GM18951 (cell line): Measurements from ENCODE around the gene DLGAP1.

Experiments
- POLR2A ChIP-seq: IDR thresholded peaks from 4 replicates; pipeline ENCODE4 v1.6.1; 2011; ENCODE audit warnings: mild to moderate bottlenecking; ENCODE audit not compliant: insufficient read length, insufficient read depth; ENCODE audit errors: extremely low read depth
- in situ Hi-C: fragments of 300-500 bp; cut with MboI; formaldehyde crosslinking; loops from one replicate; pipeline ENCODE4 v1.12.0; 2022; ENCODE audit warnings: low sequenced_read_pairs, mixed read lengths, inconsistent platforms; ENCODE audit not compliant: unreplicated experiment

Gene DLGAP1

DNA sequence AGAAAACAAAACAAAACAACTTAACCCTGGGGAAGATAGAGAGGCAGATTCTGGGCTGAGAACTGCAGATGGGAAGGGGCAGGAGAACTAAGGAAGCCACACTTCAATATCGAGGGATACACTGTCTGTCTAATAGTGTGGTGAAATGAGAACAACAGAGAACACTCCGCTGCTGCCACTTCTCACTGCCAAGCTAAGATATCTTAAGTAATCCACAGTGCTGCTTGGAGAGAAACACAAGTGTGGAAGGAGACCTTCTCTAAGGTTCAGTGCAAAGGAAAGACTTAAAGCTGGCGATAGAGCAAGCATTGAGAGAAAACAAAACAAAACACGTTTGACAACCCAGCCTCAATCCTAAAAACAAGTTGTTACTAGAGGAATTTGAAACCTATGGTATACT lies 37.4 kb downstream of the DLGAP1 start:
- in situ Hi-C loops = no loop called here
- no peak for TF ChIP-seq POLR2A

DNA sequence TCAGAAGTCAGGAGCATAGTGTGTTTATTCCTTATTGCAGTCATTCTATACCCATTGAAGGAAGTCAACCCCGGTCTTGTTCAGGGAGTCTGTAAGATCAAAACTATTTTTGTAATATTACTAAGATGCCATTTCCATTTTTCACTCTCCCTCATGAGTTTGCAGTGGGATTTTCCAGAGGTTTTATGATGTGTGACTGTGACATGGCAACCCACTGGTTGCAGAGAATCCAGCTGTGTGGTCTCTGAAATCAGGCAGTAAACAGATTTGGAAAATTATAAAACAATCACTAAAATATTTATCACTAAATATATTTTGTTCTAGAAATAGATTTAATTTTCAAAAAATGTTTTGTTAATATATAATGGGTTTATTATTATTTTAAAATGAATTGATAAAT lies 38.1 kb downstream of the DLGAP1 start:
- no peak for TF ChIP-seq POLR2A
- in situ Hi-C loops = no loop called here

DNA sequence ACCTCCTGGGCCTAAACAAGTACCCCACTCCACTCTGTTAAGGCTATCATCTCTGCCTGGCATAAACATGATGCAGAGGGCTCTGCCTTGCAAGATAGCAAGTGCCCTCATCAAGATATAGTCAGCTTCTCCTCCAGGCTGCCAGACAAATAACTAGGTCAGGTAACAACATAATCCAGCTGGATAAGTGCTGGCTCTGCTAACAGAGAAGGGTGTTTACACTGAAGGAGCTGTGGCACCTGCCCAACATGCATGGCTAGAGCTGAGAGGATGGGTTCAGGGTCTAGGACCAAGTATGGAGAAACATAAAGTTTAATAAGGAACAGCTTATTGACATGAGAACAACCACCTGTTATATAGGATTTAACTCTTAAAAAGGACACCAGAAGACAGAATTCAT lies 42.8 kb downstream of the DLGAP1 start:
- no peak for TF ChIP-seq POLR2A
- in situ Hi-C loops = no loop called here

DNA sequence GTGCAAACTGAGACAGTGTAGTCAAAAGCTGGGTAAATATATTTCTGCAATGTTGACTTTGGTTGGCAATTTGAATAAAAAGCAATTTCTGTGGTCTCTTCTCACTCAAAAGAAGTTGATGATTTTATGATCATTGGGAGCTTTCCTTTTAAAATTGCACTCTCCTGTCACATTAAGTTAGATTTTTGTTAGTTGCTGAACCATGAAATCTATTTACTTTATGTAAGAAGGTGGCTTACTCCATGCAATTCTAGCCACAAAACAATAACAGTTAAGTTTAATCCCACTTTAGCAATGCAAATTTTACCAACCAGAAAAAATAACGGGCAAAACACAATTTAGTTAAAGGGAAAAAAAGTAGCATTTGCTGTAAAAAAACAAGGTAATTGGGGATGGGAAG lies 48.3 kb downstream of the DLGAP1 start:
- in situ Hi-C loops = no loop called here
- no peak for TF ChIP-seq POLR2A

DNA sequence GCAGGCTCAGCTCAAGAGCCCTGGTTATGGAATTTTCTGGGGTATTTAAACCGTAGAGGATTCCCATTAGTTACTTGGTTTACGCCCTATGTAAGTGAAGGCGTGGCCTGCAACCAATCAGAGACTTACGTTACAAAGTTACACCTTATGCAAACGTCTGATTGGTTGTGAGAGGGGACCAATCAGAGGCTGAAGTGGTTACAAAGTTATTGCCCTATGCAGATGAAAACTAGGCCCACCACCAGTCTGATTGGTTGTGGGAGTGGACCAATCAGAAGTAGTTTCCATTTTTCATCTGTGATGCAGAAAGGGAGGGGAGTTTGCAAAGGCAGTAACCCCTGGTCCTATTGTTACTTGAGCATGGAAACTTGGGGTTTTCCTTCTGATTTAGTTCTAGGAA lies 49.1 kb downstream of the DLGAP1 start:
- in situ Hi-C loops = no loop called here
- no peak for TF ChIP-seq POLR2A

DNA sequence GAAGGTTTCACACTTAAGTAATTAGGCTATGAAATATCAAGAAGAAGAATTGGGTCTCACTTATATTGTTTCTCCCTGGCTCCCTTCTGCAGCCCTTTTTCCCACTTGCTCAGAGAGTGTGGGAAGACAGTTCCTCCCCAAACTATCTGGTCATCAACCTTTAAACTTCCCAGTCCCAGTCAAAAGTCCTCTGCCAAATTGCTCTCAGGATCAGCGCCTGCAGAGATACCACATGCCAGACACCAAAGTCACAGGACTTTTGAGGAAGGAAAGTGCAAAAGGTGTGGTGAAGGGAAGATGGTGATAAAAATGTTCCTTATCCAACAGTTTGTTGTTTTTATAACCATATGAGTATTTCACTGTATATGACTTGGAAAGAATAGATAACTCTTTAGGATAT lies 51.3 kb downstream of the DLGAP1 start:
- in situ Hi-C loops = no loop called here
- no peak for TF ChIP-seq POLR2A

DNA sequence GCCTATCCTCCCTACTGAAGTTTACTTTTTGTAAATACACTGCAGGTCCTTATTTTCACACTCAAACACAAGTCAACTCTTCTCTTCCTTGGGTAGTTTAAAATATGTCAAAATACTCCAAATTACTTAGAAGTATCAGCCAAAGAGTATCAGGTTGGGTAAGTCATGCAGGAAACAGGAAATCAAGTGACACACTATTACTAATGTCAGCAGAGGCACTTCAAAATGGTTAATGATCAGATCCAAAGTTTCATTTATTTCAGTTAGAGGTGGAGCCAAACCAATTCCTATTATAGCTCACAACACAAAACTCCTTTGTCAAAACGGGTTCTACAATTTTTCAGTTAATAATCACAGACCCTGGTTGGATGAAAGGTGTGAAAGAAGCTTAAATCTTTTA lies 54.2 kb downstream of the DLGAP1 start:
- in situ Hi-C loops = no loop called here
- no peak for TF ChIP-seq POLR2A

DNA sequence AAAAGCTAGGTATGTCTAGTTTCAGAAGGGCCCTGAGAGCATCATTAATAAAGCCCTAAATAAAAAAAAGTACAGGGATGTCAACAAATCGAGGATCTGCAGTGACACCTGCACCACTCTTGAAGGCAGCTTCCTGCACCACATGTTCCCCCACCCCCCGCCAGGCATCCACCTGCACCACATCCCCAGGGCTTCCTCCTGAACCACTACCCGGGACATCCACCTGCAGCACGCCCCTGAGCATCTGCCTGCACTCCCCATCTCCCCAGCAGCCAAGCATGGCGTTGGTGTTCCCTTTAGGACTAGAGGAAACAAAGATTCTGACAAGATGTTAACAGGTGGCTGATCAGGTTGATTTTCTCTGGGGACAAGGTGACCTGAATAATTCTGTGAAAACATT lies 55.2 kb downstream of the DLGAP1 start:
- TF ChIP-seq POLR2A = no peak

DNA sequence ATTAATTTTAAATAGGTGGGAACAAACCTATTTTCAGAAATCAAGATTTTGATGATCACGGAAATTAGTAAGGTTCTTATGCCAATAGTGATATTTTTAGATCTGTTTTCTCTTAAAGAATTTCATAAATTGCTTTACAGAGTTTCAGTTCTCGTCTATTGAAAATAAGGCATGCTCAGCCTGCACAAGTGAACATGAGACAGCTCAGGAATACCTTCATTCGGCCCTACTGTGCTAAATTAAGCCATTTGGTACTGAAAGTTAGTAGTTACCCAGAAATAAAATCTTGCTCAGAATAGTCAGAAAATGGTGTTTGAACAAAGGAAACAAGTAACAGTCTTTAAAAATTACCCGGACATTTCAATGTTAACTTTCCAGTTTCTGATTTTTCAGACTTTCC lies 60.4 kb downstream of the DLGAP1 start:
- in situ Hi-C loops = no loop called here
- no peak for TF ChIP-seq POLR2A

More for the DNA sequence above, 55.2 kb downstream of the DLGAP1 start:
- in situ Hi-C loops = no loop called here

DNA sequence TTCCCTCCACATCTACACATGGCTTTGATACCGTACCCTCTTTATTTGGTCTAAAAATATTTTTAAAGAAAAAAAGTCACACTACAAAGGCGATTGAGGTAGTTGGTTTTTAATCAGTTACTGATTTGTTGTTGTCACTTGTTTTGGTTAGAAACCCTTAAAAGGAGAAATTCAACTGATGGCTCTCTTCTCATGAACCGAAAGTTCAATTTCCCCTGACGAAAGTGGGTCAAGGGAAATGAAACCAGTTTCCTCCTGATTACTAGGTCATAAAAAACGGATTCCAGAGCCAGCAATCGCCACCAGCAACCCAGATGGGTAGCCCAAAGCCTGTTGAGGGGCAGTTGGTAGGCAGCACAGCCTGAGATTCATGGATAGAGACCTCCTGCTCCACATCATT lies 63.2 kb downstream of the DLGAP1 start:
- no peak for TF ChIP-seq POLR2A
- in situ Hi-C loops = no loop called here

DNA sequence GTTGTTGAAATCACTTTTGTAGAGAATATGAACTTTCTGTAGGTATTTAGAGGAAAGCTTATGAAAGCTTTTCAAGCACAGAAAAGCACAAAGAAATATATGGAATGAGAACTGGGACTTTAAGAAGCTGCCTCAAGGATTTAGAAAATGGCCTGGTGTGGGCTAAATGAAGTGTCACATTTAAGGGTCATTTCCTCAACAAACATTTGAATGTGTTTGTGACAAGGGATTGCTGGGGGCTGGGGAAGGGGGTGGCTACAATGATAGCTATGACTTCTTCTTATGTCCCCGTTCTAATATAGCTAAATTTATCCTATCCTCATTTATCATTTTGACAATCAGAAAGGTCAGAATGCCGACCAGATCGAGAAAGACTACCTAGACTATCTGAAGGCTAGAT lies 69.2 kb downstream of the DLGAP1 start:
- in situ Hi-C loops = no loop called here
- no peak for TF ChIP-seq POLR2A

DNA sequence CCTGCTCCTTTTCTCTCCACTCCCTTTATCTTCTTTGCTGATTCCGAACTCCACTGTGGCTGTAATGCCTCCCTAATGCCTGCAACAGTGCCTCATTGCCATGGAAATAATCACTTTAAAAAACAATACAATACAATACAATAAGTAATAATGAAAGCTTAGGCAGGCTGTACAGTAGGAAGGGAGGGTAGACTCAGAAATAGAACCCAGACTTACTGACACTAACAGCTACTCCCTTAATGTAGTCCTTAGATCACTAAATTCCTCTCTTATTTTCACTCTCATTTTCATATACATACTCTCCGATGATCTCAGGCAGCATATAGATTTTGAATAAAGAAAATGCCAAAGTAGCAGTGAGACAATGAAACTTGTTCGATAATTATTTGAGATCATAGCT lies 70.2 kb downstream of the DLGAP1 start:
- in situ Hi-C loops = no loop called here
- TF ChIP-seq POLR2A = no peak

DNA sequence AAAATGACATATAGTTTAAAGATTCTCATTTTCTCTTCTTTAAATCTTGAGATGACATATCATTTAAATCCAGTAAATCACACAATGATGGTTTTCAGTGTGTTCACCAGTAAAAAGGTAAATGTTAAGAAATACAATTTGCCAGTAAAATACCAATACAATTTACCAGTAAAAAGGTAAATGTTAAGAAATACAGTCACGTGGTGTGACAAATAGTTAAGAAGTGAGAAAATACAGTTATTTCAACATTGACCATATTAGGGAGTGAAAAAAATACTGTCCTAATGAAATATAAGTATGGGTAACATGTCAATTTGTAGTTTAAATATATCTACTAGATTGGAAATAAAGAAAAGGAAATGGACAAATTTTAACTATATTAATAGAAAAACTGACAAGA lies 80.5 kb downstream of the DLGAP1 start:
- no peak for TF ChIP-seq POLR2A
- in situ Hi-C loops = no loop called here

DNA sequence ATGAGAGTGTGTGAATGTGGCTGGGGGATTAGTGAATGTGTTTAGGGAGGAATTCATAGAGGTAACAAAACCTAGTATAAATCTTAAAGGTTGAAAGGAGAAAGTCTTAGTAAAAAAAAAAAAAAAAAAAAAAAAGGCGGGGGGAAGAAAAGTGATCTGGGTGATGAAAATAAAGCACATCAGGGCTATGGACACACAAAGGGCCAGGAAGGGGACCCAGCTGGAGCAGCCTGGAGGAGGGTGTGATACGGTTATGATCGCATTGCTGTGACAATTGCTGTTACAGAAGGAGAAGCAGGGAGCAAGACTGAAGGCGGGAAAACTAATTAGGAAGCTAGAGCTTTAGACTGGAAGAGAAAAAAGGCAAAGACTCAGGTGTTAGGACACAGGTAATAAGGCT lies 85.4 kb downstream of the DLGAP1 start:
- in situ Hi-C loops = no loop called here
- no peak for TF ChIP-seq POLR2A

DNA sequence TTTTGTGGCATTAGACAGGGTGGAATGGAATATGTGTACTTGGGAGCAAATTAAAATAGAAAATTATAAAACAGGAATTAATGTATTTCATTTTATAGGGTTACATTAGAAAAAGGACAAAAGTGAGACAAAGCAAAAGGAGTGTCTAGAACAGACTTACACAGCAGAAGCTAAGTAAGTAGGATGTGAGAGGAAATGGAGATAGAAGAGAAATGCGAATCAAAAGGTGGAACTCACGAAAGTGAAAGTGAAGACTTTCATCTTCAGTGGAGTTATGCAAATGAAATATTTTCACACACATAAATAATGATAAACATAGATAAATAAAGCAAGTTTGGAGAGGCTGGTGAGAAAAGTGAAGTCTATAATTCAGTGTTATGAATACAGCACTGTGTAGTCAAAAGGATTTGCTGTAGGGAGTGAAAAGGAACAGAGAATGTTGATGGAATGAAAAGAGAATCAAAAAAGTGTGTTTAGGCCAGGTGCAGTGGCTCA lies 94.8 kb downstream of the DLGAP1 start:
- no peak for TF ChIP-seq POLR2A
- in situ Hi-C loops = no loop called here
